Fibroblast of villous mesenchyme (primary cell): ENCODE data around the gene ABHD16A. TPM values are rescaled to one million over a fixed set of nuclear protein-coding genes. Genes with fewer than 3 reads are reported as not detected.

Experiments used
- DNase-seq: peaks from one replicate; pipeline ENCODE4 v3.0.0-alpha.2; 2010; ENCODE audit warnings: low read depth
- H3K4me3 ChIP-seq: 2 replicates; pipeline ENCODE4 v1.5.1; 2011; ENCODE audit warnings: low read depth, mild to moderate bottlenecking, low read length
- small RNA-seq: library from RNA; depleted of rRNA; stranded (forward); fragments of <200 nt; gene quantifications from one replicate; pipeline ENCODE3, GENCODE V24; 2012
- total RNA-seq: library from RNA; depleted of rRNA; stranded (reverse); fragments of >200 nt; gene quantifications from 2 replicates; pipeline ENCODE4 v1.2.3, GENCODE V29; 2012
- TF ChIP-seq, protein P1 (sequence below): IDR thresholded peaks from 2 replicates; pipeline ENCODE4 v1.5.1; 2012; ENCODE audit warnings: low read depth, mild to moderate bottlenecking, low read length; ENCODE audit not compliant: insufficient read depth

ABHD16A gene
- total RNA-seq, 1 donor = 76.0 TPM

DNA sequence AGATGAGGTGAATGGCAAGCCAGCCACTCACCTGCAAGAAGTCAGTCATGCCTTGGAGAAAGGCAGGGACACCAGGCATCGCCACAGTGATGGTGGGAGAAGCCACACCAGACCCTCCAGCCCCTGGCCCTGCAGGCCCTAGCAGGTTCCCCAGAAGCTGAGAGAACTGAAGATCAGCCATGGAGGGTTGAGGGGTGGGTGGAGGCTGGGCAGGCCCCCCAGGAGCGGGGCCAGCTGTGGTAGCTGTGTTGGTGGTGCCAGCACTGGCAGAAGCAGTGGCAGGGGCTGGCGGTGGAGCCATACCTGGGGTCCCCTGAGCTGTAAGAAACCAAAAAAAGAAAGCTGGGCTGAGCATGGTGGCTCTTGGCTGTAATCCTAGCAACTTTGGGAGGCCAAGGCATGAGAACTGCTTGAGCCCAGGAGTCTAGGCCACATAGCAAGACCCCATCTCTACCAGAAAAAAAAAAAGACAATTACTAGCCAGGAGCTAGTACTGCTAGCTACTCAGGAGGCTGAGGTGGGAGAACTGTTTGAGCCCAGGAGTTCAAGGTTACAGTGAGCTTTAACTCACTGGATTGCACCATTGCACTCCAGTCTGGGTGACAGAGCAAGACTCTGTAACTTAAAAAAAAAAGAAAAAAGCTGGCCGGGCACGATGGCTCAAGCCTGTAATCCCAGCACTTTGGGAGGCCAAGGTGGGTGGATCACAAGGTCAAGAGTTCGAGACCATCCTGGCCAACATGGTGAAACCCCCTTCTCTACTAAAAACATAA is 60.1 kb downstream of the ABHD16A start:
- TF ChIP-seq, protein P1, sequence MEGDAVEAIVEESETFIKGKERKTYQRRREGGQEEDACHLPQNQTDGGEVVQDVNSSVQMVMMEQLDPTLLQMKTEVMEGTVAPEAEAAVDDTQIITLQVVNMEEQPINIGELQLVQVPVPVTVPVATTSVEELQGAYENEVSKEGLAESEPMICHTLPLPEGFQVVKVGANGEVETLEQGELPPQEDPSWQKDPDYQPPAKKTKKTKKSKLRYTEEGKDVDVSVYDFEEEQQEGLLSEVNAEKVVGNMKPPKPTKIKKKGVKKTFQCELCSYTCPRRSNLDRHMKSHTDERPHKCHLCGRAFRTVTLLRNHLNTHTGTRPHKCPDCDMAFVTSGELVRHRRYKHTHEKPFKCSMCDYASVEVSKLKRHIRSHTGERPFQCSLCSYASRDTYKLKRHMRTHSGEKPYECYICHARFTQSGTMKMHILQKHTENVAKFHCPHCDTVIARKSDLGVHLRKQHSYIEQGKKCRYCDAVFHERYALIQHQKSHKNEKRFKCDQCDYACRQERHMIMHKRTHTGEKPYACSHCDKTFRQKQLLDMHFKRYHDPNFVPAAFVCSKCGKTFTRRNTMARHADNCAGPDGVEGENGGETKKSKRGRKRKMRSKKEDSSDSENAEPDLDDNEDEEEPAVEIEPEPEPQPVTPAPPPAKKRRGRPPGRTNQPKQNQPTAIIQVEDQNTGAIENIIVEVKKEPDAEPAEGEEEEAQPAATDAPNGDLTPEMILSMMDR = no peak
- no peak overlapping the region for H3K4me3 ChIP-seq
- DNase-seq = no peak

DNA sequence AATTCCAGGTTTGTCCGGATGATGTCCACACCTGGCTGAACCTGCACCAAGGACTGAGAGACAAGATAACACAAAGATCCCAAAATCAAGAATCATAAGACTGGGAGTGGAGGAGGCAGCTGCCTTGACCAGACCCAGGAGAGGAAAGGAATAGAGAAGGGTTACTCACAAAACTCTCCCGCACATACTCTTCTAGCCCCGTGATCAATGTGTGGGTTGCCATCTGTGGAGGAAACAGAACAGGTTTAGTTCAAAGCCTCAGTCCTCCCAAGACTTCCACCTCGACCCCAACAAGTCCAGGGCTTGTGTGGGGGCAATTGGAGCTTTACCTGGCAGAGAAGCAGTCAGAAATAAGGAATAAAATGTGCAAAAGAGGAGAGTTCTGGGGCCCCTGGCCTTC is 61.8 kb downstream of the ABHD16A start:
- TF ChIP-seq, protein P1 = no peak

DNA sequence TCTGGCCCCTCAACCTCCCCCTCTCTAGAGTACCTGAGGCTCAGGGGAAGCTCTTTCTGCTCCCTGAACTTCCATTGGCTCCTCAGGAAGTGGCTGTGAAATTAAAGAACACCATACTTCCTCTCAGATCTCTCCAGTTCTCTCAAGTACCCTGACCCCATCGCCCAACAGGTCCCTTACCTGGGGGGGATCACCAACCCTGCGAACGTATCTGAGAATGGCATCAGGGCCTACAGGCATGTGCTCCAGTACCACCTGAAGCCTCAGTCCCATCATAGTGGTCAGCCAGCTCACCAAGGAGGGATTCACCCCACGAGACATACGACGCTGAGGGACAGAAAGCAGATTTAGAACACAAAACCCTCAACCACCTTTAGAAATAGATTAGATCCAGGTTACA is 62.5 kb downstream of the ABHD16A start:
- no peak for DNase-seq
- TF ChIP-seq, protein P1 = no peak
- no peak overlapping the region for H3K4me3 ChIP-seq

More for the DNA sequence above, 61.8 kb downstream of the ABHD16A start:
- DNase-seq = no peak
- H3K4me3 ChIP-seq = no peak overlapping the region

DNA sequence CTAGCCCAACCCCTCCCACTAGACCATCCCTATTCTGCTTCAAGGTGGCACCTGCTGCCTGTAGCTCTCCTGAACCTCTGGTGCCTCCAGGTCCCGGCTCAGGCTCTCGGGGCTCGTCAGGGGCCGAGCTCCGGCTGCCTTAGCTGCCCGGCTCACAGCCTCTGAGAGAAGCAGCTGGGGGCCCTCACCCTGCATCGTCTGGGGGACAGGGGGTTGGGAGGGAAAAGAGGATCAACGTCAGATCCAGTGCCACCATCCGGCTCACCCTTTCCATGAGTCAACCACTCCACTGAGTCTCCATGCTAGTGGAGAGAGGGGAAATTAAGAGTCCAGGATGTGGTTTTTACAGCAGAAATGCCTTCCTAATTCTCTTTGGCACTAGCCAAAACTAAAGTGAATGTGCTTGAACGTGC is 63.7 kb downstream of the ABHD16A start:
- DNase-seq = no peak

DNA sequence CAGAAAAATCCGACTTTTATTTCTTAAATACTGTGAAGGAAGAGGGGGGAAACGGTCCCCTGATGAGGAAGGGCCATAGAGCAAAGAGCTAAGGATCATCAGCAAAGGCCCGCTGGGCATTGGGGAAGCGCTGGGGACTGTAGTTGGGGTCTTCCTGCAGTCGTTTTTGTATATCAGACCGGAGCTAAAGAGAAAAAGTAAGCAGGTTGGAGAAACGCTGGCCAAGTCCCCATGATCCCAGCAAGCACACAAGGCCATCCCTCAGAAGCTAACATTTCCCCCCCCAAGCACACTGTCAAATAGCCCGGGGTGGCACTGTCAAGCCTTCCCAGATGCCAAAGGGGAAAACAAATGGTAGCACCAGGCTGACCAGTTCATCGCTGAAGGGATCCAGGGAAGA is 64.1 kb downstream of the ABHD16A start:
- TF ChIP-seq, protein P1 = no peak
- no peak overlapping the region for H3K4me3 ChIP-seq
- DNase-seq = no peak

More for the DNA sequence above, 63.7 kb downstream of the ABHD16A start:
- TF ChIP-seq, protein P1 = no peak
- H3K4me3 ChIP-seq = no peak overlapping the region

Small RNA genes within 50 kb of the gene (small RNA-seq; reads per million reads assigned to genes)
- gene LY6G6D = not detected
- gene MIR4646 = not detected
- gene RF00019 = not detected

Other genes with a start within 250 kb of the ABHD16A start
- 15.5 and 30.7 TPM in 2 replicates for gene MICB, start 205.2 kb downstream of the ABHD16A start, total RNA-seq
- not detected in 2 replicates for gene MCCD1, start 174.4 kb downstream of the ABHD16A start, total RNA-seq
- gene DDX39B, start 161.3 kb downstream of the ABHD16A start, total RNA-seq = 407 and 463 TPM in 2 replicates
- gene ATP6V1G2, start 156.7 kb downstream of the ABHD16A start, total RNA-seq = 1.3 and 3.0 TPM in 2 replicates
- gene NFKBIL1, start 155.7 kb downstream of the ABHD16A start, total RNA-seq = 12.5 and 20.3 TPM in 2 replicates
- not detected in 2 replicates for gene LTA, start 131.0 kb downstream of the ABHD16A start, total RNA-seq
- gene TNF, start 127.8 kb downstream of the ABHD16A start, total RNA-seq = under 0.01 TPM in 2 replicates
- 0.32 TPM in 1 of 2 replicates, not detected in the other for gene LTB, start 120.9 kb downstream of the ABHD16A start, total RNA-seq
- not detected in 2 replicates for gene LST1, start 117.0 kb downstream of the ABHD16A start, total RNA-seq
- gene NCR3, start 110.3 kb downstream of the ABHD16A start, total RNA-seq = not detected in 2 replicates
- gene AIF1, start 88.1 kb downstream of the ABHD16A start, total RNA-seq = not detected in 2 replicates
- 75.4 and 84.2 TPM in 2 replicates for gene PRRC2A, start 82.6 kb downstream of the ABHD16A start, total RNA-seq
- 123 and 166 TPM in 2 replicates for gene BAG6, start 50.7 kb downstream of the ABHD16A start, total RNA-seq
- gene APOM, start 47.4 kb downstream of the ABHD16A start, total RNA-seq = 0.43 and 0.97 TPM in 2 replicates
- 20.7 and 21.9 TPM in 2 replicates for gene C6orf47, start 42.5 kb downstream of the ABHD16A start, total RNA-seq
- 16.1 and 20.7 TPM in 2 replicates for gene GPANK1, start 38.3 kb downstream of the ABHD16A start, total RNA-seq
- 136 and 144 TPM in 2 replicates for gene CSNK2B, start 37.2 kb downstream of the ABHD16A start, total RNA-seq
- gene LY6G5B, start 33.3 kb downstream of the ABHD16A start, total RNA-seq = 3.2 and 3.9 TPM in 2 replicates
- gene LY6G5C, start 22.3 kb downstream of the ABHD16A start, total RNA-seq = 0.43 and 0.64 TPM in 2 replicates
- not detected in 2 replicates for gene LY6G6F, start 3.5 kb upstream of the ABHD16A start, total RNA-seq
- not detected in 2 replicates for gene LY6G6D, start 12.0 kb upstream of the ABHD16A start, total RNA-seq
- not detected in 2 replicates for gene LY6G6C, start 18.4 kb upstream of the ABHD16A start, total RNA-seq
- not detected in 2 replicates for gene MPIG6B, start 20.0 kb upstream of the ABHD16A start, total RNA-seq
- 60.5 and 68.0 TPM in 2 replicates for gene DDAH2, start 26.0 kb upstream of the ABHD16A start, total RNA-seq
- 586 and 701 TPM in 2 replicates for gene CLIC1, start 33.2 kb upstream of the ABHD16A start, total RNA-seq
- 9.5 and 13.9 TPM in 2 replicates for gene MSH5, start 36.7 kb upstream of the ABHD16A start, total RNA-seq
- gene SAPCD1, start 59.3 kb upstream of the ABHD16A start, total RNA-seq = 0.43 and 1.3 TPM in 2 replicates
- under 0.01 TPM in 2 replicates for gene VWA7, start 74.0 kb upstream of the ABHD16A start, total RNA-seq
- 60.0 and 73.1 TPM in 2 replicates for gene VARS1, start 92.4 kb upstream of the ABHD16A start, total RNA-seq
- 21.6 and 23.7 TPM in 2 replicates for gene LSM2, start 103.6 kb upstream of the ABHD16A start, total RNA-seq
- 0.86 and 0.97 TPM in 2 replicates for gene HSPA1L, start 112.0 kb upstream of the ABHD16A start, total RNA-seq
- gene HSPA1A, start 112.2 kb upstream of the ABHD16A start, total RNA-seq = 77.0 and 132 TPM in 2 replicates
- 84.4 and 148 TPM in 2 replicates for gene HSPA1B, start 124.4 kb upstream of the ABHD16A start, total RNA-seq
- 70.8 and 77.6 TPM in 2 replicates for gene NEU1, start 159.5 kb upstream of the ABHD16A start, total RNA-seq
- not detected in 2 replicates for gene SLC44A4, start 175.7 kb upstream of the ABHD16A start, total RNA-seq
- gene EHMT2, start 194.4 kb upstream of the ABHD16A start, total RNA-seq = 38.0 and 42.7 TPM in 2 replicates
- gene ZBTB12, start 198.8 kb upstream of the ABHD16A start, total RNA-seq = 1.9 and 3.0 TPM in 2 replicates
- 1.3 and 2.3 TPM in 2 replicates for gene C2, start 224.4 kb upstream of the ABHD16A start, total RNA-seq
- 3.5 and 12.1 TPM in 2 replicates for gene CFB, start 242.8 kb upstream of the ABHD16A start, total RNA-seq